A204.1 (cell line): ENCODE data around the gene HLA-DMB.

Source experiments
- FAIRE-seq: peaks from 2 replicates; lab custom pipeline; 2012; peaks lifted over from hg19 to GRCh38; lab: Jason Lieb, UNC

Gene HLA-DMB

DNA sequence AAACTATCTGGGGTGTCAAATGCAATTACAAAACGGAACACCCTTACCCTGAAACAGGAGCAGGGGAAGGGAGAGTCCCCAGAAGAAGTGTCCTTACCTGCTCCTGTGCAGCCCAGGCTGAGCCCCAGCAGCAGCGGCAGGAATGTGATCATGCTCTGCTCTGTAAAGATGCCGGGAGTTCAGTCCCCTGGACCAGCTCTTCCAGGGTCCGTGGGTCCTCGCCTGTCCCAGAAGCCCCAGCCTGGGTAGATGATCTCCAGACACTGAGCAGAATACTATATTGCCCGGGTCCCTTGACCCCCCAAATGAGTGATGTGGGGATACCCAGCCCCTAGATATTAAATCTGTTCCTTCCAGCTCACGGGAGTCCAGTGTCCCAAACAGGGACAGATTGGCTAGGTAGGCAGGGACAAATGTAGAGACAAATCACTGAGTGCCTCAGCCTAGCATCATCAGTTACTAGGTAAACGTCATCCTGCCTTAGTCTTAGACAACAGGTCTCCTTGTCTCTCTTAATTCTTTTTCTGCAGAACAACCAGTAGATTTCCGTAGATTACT, at the start of gene HLA-DMB:
TSS of gene HLA-DMB (minus strand) at position 373 of the 558 bp plus-strand sequence. CDS start at position 152, 221 bp downstream.
- peak; percentile 92 for FAIRE-seq

DNA sequence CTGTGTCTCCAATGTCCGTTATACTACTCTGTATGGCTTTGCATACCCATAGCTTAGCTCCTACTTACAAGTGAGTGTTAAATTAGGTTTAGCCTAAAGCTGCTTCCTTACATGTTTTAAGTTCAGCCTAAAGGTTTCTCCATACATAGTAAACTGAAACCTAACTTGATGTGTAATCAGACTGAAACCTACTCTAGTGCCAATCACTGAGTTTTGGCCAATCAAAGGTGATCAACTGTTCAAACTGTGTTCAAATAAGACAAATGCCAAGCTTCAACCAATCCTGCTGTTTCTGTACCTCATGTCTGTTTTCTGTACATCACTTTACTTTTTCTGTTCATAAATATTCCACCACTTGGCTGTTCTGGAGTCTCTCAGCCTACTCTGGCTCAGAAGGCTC, 48.5 kb upstream of the HLA-DMB start:
- no peak for FAIRE-seq

DNA sequence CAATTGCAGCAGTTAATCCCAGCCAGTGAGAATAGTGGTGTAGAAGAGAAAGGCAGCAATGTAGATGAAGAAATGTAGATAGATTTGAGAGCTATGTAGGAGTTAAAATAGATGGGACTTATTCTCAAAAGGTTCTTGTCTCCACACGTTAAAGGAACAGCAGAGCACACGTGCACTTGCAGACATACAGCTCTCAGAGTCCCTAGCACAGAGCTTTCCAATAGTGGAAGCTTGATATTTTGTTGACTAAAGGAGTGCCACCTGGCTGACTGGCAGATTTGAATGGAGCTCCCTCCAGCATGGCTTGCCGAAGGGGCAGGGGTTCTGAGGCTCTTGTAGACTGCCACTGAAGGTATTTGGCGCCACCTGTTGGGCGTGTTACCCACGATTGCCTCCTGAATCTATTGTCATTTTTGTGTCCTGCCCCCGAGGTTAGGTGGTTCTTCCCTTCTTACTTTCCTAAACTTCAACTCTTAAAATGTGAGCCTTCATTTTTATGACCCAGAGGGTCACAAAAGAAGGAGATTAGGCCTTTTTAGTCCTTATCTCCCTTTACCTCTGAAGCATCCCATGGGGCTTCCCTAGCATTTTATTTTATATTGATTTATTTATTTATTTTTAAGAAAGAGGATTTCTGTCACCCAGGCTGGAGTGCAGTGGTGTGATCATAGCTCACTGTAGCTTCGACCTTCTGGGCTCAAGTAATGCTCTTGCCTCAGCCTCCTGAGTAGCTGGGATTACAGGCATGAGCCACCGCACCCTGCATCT, 44.0 kb upstream of the HLA-DMB start:
- FAIRE-seq, result peak; percentile 48

DNA sequence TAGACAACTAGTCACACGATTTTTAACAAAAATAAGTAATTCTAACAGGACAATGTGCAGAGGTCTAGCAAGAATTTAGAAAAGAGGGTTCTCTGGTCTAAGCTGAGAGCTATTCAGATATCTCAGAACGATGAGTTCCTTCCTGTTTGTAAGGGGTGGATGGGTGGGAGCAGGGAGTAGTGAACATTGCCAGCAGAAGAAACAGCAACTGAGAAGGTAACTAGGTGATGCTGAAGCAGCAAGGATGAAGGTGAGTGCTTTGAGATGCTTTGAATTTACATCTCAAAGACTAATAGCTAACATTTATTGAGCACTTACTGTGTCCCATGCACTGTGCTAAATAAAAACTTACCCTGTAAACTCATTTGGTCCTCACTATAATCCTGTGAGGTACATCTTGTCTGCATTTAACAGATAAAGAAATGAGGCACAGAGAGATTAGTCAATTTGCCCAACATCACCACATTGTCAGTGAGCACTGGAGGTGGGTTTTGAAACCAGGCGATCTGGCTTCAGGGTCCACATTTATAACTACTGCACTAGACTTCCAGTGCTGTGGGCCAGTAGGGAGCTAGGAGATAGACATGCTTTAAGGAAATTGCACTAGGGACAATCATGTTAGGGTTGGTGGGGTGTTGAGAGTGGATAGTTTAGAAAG, 43.3 kb upstream of the HLA-DMB start:
- FAIRE-seq, result no peak

DNA sequence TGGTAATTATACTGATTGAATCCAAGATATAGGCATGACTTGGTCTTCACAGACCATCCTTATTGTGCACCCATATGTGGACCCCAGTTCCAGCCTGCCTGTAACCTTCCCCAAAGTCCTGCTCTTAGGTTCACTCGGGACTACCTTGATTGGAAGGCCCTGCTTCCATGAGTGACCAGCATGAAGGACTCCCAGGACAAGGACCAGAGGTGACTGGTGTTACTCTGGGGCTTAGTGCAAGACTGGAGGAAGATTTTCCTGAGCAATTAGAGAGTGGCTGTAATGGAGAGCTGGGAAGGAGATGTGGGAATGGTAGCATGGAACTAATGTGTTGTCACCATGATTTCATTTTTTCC, 42.6 kb upstream of the HLA-DMB start:
- no peak for FAIRE-seq

DNA sequence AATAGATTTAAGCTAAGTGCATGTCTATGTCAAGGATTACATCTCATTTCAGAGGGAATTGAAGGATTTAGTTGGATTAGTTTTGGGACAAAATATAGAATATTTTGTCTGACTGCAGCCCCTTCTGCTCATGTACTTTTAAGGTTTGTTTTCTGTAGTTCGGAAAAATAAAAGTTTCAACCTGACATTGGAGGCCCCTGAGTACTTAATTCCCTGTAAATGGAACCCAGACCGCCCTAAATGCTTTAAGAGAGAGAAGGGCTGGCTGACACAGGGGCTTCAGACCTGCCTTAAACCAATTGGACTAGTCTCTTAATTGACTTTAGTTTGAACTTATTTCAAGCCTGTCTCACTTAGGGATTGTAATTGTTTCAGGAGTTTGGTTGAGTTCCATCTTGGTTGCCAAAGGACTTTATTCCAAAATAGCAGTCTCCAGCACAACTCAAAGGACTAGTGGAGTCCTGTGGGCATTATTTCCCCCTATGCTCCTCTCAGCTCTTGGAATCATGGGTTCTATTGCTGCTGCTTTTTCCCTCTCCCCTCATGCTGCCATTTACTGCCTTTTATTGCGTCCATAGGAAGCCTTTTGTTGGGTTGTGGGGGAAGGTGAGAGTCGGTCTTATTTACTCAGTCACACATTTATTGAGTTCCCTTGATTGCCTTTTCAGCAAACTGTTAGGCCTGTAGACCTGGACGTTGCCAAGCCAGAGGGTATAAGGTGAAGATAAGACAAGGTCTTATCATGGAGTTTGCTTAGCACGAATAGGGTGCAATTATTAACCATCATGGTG, 42.1 kb upstream of the HLA-DMB start:
- no peak for FAIRE-seq

DNA sequence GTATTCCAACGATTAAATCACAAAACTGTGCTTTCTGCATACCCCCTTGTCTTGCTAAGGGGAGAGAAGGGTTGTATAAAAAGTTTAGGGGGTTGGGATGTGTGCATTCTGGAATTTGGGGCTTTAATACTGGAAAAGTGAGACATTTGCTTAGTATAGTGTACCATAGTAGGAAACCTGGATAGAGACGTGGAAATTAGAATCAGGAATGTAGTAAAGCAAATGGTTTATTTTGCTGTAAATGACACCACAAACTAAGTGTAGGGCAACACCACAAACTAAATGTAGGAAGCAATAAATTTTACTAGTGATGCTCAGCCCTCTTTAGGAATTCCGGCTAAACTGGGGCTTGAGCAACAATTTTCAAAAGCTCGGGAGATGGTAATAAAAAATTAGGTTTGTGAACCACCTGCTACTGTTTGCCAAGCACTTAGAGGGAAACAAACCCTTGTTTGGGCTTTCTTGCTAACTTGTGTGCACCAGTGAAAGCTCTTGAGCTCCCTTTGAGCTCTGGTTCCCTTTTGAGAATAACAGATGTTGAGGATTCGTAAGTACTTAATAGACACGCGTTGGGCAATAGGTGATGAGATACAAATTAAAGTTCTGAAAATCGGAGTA, 41.4 kb upstream of the HLA-DMB start:
- FAIRE-seq, result no peak

DNA sequence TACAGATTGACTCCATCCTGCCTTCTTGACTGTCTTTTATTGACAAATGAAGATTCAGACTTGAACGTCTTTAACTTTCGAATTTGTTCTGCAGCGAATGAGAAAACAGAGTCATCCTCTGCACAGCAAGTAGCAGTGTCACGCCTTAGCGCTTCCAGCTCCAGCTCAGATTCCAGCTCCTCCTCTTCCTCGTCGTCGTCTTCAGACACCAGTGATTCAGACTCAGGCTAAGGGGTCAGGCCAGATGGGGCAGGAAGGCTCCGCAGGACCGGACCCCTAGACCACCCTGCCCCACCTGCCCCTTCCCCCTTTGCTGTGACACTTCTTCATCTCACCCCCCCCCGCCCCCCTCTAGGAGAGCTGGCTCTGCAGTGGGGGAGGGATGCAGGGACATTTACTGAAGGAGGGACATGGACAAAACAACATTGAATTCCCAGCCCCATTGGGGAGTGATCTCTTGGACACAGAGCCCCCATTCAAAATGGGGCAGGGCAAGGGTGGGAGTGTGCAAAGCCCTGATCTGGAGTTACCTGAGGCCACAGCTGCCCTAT, 39.7 kb upstream of the HLA-DMB start:
- no peak for FAIRE-seq

DNA sequence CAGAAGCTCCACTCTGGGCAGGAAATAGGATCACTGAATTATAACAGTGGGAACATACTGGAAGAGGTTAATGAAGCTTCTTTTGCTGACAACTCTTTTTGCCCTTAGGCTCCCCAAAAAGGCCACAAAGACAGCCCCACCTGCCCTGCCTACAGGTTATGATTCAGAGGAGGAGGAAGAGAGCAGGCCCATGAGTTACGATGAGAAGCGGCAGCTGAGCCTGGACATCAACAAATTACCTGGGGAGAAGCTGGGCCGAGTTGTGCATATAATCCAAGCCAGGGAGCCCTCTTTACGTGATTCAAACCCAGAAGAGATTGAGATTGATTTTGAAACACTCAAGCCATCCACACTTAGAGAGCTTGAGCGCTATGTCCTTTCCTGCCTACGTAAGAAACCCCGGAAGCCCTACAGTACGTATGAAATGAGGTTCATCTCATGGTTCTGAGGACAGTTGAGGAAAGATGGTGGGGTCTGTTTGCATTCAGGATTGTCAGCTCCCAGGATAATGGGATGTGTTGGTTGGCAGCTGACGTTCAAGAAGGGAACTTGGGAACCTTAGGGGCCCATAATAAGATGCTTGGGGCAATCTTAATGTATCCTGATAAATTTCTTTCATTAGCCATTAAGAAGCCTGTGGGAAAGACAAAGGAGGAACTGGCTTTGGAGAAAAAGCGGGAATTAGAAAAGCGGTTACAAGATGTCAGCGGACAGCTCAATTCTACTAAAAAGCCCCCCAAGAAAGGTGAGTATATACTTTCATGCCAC, 39.1 kb upstream of the HLA-DMB start:
- no peak for FAIRE-seq

GRCh38 chr6:32977953-32978324, 37.1 kb upstream of the HLA-DMB start:
- no peak for FAIRE-seq

- FAIRE-seq, result no peak
These were observed 36.6 kb upstream of the HLA-DMB start for GRCh38 chr6:32977272-32977952.

DNA sequence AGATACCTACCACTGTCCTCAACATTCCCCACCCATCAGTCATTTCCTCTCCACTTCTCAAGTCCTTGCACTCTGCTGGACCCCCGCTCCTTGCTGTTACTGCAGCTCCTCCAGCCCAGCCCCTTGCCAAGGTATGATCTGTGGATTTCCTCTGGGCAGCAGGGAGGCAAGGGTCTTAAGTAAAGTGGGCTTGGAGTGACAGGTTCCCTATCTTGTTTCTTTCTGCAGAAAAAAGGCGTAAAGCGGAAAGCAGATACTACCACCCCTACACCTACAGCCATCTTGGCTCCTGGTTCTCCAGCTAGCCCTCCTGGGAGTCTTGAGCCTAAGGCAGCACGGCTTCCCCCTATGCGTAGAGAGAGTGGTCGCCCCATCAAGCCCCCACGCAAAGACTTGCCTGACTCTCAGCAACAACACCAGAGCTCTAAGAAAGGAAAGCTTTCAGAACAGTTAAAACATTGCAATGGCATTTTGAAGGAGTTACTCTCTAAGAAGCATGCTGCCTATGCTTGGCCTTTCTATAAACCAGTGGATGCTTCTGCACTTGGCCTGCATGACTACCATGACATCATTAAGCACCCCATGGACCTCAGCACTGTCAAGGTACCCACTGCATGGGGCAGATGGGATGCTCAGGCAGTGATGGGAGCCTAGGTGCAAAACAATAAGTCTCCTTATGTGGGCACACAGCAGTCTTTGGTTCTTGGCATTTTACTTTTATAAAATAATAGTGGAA, 35.7 kb upstream of the HLA-DMB start:
- FAIRE-seq, result no peak

GRCh38 chr6:32975886-32976285, 35.1 kb upstream of the HLA-DMB start:
- FAIRE-seq, result no peak

DNA sequence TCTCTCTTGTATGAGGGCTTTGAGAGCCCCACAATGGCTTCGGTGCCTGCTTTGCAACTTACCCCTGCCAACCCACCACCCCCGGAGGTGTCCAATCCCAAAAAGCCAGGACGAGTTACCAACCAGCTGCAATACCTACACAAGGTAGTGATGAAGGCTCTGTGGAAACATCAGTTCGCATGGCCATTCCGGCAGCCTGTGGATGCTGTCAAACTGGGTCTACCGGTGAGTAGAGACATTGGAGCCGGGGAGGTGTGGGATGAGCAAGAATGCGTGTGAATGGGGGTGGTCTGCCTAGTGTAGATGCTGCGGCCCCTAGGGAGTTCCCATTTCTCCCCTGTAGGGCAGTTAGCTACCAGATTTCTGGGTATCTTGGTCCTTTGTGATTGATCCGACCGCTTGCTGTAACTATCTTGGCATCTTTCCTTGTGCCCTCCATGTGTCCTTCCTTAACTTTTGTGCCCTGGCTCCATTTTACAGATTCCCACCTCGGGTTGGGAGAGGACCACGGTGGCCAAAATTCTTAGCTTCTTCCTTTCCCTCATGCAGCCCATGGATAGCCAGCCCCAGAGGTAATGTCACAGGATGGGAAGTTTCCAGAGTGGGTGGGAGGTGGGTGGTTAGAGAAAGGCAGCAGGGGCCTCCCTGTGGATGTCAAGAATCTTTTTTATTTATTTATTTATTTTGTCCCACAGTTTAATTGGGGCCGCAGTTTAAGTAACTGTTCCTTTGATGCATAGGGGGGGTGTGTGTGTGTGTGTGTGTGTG, 33.9 kb upstream of the HLA-DMB start:
- no peak for FAIRE-seq

DNA sequence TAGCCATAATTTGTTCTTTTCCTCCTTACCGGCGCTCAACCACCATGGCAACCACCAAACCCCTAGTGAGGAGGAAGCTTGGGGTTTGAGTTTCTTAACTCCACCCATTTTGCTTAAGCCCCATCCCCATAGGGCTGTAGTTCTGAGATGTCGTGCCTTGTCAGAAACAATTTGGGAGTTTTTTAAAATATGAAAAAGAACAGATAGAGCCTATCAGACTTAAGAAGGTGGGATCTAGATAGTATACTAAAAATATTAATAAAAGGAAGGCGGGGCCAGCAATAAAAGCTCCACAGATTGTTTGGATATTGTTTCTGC, 33.1 kb upstream of the HLA-DMB start:
- FAIRE-seq, result no peak

- no peak for FAIRE-seq
These were observed 32.6 kb upstream of the HLA-DMB start for GRCh38 chr6:32973144-32974015.

GRCh38 chr6:32972353-32973143, 31.7 kb upstream of the HLA-DMB start:
- no peak for FAIRE-seq
